Memory B cell (primary cell): ENCODE measurements around the gene KIAA0232.

ENCODE experiments used
- ATAC-seq: fragments of 150-1000 bp; cut with Tn5 transposase; 2 replicates; pipeline ENCODE4 v1.10.0; 2021; ENCODE audit warnings: low read depth, mild to moderate bottlenecking, moderate library complexity
- DNase-seq, 2 donors: peaks; one replicate each; pipeline ENCODE4 v3.0.0; 2022; ENCODE audit warnings: low spot score in 2 of 2
- H3K27ac Mint-ChIP-seq: one replicate; pipeline ENCODE4 v1.8.0; 2022; ENCODE audit warnings: mild to moderate bottlenecking, moderate library complexity, mixed read lengths
- H3K27me3 Mint-ChIP-seq: one replicate; pipeline ENCODE4 v1.8.0; 2022; ENCODE audit warnings: mixed read lengths
- H3K36me3 Mint-ChIP-seq: one replicate; pipeline ENCODE4 v1.8.0; 2022; ENCODE audit warnings: mild to moderate bottlenecking, mixed read lengths
- H3K4me1 Mint-ChIP-seq: one replicate; pipeline ENCODE4 v1.8.0; 2022; ENCODE audit warnings: mixed read lengths
- H3K4me3 Mint-ChIP-seq: one replicate; pipeline ENCODE4 v1.8.0; 2022; ENCODE audit warnings: mild to moderate bottlenecking, moderate library complexity, mixed read lengths
- H3K9me3 Mint-ChIP-seq: one replicate; pipeline ENCODE4 v1.8.0; 2022; ENCODE audit warnings: mixed read lengths

The KIAA0232 gene

DNA sequence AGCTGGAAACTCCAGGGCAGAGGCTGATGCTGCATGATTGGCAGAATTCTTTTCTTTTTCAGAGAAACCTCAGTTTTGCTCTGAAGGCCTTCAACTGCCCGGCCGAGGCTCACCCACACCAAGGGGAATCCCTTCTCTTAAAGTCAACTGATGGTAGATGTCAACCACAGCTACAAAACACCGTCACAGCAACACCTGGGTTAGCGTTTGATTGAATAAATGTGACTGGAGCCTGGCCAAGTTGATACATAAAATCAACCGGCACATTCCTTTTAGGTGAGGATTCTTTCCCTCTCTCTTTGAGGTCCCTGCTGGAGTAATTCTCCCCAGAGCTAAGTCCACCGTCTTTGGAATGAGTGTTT is 15.2 kb upstream of the KIAA0232 start:
- no peak overlapping the region for H3K27ac Mint-ChIP-seq

DNA sequence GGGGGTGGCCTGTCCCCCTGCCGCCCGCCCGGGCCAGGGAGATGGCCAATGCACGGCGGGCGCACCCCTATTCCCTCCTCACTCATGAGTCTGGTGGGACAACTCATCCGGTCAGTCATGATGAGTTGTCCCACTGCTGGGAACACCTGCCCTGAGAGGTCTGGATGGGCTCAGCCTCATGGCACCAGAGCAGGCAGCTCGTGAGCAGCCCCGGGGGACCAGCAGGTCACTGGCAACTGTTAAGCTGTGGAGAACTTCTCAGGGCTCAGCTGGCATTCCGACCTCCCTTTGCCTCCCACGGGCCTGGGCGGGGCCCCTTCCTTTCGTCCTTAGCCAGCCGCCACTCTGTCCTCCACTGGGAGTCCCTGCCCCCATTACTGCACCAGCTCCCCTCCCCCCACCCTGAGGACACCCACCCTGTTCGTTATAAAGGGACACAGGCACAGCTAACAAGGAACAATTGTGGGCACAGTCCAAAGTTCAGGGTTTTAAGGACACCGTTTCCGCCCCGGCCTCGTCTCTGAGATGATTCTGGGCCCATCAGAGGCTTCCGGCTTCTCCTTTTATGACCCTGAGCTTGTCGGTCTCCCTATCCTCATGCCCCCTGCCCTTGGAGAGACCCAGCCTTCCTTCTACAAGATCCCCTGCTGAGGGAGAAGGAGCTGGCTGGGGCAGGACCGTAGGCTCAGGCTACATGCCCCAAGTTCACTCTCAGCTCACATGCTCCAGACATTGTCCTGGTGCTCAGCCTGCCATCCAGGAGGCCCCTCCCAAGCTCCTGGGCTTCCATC is 14.6 kb upstream of the KIAA0232 start:
- Mint-ChIP-seq H3K4me1 (peaks cover 2% of the 10 kb centered on the region), H3K27ac (no peak overlapping the region), H3K9me3 (no peaks in the 10 kb centered on the region), H3K27me3 (peaks cover 23% of the 10 kb centered on the region), H3K4me3 (no peak overlapping the region), H3K36me3 (no peaks in the 10 kb centered on the region)
- DNase-seq (no peak), ATAC-seq (no peak)

More for the DNA sequence above, 15.2 kb upstream of the KIAA0232 start:
- ATAC-seq (no peak), DNase-seq (no peak)
- H3K4me3 Mint-ChIP-seq = no peak overlapping the region
- peaks cover 2% of the 10 kb centered on the region for H3K4me1 Mint-ChIP-seq
- peaks cover 24% of the 10 kb centered on the region for H3K27me3 Mint-ChIP-seq
- no peaks in the 10 kb centered on the region for H3K36me3 Mint-ChIP-seq
- no peaks in the 10 kb centered on the region for H3K9me3 Mint-ChIP-seq

DNA sequence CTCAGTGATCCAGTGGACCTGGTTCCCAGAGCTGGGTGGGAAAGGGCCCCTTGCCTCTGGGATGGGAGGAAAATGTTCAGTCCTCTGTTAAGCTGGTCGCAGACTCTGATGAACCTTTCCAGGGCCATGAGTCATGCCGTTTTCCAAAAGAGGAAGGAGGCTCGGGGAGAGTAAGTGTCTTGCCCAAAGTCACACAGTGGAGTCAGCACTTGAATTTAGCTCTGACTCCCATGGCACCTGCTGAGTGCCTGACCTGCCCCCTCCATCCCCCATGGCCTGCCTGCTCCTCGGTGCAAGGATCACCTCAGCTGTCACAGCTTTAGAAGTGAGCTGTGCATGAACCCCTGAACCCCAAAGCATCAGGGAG is 14.0 kb upstream of the KIAA0232 start:
- ATAC-seq = no peak
- Mint-ChIP-seq H3K27me3 (peaks cover 20% of the 10 kb centered on the region), H3K9me3 (no peaks in the 10 kb centered on the region), H3K4me3 (no peak overlapping the region), H3K36me3 (no peaks in the 10 kb centered on the region), H3K4me1 (peaks cover 2% of the 10 kb centered on the region), H3K27ac (no peak overlapping the region)
- no peak for DNase-seq

DNA sequence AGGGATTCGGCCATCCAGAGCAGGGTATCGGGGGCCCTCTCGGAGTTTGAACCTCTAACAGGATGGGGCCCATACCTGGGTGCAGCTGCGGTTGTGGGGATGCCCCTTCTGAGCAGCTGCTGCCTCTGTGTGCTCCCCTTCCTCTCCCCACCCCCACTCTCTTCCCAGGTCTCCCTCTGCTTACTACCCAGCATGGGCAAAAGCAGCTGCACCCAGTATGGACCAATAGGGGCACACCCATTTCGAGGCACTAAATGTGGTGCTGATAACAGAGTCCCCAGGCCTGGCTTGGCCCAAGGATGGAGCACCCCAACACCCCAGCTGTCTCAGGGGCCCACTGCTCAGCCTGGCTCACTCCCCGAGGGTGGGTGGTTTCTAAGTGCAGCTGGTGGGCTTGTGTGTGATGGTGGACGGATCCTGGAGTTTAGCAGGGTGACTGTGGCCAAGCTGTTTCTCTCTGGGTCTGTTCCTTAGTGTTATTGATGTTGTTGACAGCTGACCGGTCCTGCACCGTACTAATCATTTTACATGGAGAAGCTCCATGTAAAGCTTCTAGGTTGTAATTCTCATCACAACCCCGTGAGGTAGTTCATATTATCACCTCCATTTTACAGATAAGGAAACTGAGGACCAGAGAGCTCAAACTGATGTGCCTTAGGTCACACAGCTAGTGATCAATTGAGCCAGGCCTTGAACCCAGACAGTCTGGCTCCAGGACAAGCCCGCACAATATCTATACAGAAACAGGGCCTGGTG is 13.1 kb upstream of the KIAA0232 start:
- DNase-seq = no peak
- H3K4me3 Mint-ChIP-seq = no peak overlapping the region
- no peak overlapping the region for H3K27ac Mint-ChIP-seq
- peaks cover 15% of the 10 kb centered on the region for H3K27me3 Mint-ChIP-seq
- H3K4me1 Mint-ChIP-seq = peaks cover 2% of the 10 kb centered on the region
- no peaks in the 10 kb centered on the region for H3K9me3 Mint-ChIP-seq
- no peaks in the 10 kb centered on the region for H3K36me3 Mint-ChIP-seq
- ATAC-seq = peak; percentile 45

DNA sequence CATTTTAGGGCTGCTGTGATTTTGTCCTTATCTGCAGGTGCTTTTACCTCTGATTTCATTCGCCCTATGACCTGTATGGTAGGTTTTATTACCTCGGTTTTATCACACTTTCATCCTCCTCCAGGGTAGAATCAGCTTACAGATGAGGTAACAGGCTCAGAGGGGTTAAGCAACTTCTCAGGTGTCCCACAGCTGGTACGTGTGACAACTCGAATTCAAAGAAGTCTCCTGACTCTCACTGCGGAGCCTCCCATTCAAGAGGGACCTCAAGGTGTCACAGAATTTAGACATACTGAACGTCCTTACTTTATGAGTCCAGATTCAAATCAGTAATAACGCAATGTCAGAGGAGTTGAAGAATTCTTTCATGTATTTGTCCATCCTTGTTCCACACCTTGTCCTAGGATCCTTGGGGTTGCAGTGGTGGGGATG is 12.5 kb upstream of the KIAA0232 start:
- Mint-ChIP-seq H3K27ac (no peak overlapping the region), H3K36me3 (no peaks in the 10 kb centered on the region), H3K4me1 (peaks cover 2% of the 10 kb centered on the region), H3K9me3 (no peaks in the 10 kb centered on the region), H3K4me3 (no peak overlapping the region), H3K27me3 (peaks cover 15% of the 10 kb centered on the region)
- ATAC-seq (no peak), DNase-seq (no peak)

DNA sequence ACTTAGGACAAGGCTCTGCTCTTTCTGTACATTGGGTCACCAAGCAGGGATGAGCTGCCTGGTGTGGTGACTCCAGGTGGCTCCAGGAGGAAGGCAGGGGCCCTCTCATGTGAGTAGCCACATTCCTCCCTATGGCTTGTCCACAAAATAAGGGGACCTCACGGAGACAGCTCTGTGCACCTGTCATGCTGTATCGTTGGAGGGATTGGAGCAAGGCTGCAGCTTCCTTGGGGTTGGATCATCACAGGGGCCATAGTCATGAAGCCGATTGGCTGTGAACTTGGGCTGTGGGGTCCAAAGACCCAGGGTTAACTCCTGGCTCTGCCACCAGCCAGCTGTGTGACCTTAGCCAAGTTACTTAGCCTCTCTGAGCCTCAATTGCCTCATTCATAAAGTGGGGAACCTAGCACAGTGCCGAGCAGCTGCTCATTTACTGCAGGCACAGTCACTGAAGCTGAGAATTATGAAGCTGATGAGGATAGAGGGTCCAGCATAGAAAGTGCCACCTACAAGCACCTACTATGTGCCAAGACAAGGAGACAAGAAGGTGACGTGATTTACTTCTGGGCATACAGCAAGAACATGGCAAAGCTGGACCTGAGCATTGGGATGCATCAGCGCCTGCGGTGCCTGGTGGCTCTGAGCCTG is 11.8 kb upstream of the KIAA0232 start:
- ATAC-seq = no peak
- Mint-ChIP-seq H3K27me3 (peaks cover 13% of the 10 kb centered on the region), H3K27ac (no peak overlapping the region), H3K36me3 (no peaks in the 10 kb centered on the region), H3K4me3 (no peak overlapping the region), H3K9me3 (no peaks in the 10 kb centered on the region), H3K4me1 (peaks cover 2% of the 10 kb centered on the region)
- DNase-seq = no peak

DNA sequence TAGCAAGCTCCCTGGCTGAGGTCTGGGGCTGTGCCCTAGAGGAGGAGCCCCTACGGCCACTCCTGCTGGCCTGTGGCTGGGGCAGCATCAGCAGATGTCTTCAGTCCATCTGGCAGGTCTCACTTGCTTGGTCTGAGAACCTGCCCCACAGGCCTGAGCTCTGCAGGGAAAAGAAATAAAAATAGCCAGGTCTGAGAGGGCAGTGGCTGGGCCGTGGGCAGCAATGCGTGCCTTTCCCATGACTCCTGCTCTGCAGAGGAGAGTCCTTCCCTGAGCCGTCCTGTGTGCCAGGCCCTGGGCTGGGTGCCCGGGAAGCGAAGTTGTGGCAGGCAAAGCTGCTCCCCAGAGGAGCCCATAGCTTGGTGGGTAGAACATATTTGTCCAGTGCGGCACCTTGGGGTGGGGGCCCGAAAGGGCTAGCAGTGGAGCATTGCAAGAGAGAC is 11.3 kb upstream of the KIAA0232 start:
- H3K27ac Mint-ChIP-seq = no peak overlapping the region
- no peaks in the 10 kb centered on the region for H3K9me3 Mint-ChIP-seq
- H3K27me3 Mint-ChIP-seq = peaks cover 10% of the 10 kb centered on the region
- ATAC-seq = no peak
- peaks cover 2% of the 10 kb centered on the region for H3K4me1 Mint-ChIP-seq
- no peaks in the 10 kb centered on the region for H3K36me3 Mint-ChIP-seq
- H3K4me3 Mint-ChIP-seq = no peak overlapping the region
- no peak for DNase-seq

DNA sequence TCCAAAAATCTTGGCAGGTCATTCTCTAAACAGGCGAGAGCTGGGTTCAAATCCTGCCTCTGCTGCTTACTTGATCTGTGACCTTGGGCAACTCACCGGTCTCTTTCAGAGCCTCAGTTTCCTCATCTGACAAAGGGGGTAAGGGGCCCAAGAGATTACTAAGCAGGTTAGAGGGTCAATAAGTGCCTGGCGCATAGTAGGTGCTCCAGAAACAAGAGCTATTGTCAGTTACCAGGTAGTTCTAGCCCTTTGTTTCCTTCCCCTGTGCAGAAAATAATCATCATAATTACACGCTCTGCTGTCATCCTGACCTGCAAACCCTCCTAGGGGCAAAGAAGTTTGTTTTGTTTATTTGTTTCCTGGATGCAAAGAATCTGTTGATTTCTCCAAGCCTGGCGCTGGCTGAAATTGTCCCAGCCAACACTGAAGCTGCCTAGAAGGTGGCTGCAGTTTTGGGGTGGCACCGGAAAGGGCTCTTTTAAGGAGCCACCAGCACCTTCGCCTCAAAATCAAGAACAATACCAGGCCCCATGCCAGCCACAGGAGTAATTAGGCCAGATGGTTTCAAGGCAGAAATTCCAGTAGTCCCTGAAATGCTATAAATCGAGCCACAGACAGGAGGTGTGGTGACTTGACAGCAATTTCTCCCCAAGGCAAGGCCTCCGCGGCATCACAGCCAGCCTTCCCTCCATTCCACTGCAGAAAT is 10.2 kb upstream of the KIAA0232 start:
- Mint-ChIP-seq H3K27ac (no peak overlapping the region), H3K4me1 (peaks cover 4% of the 10 kb centered on the region), H3K27me3 (peaks cover 8% of the 10 kb centered on the region), H3K9me3 (no peaks in the 10 kb centered on the region), H3K4me3 (no peak overlapping the region), H3K36me3 (no peaks in the 10 kb centered on the region)
- no peak for DNase-seq
- ATAC-seq = no peak

DNA sequence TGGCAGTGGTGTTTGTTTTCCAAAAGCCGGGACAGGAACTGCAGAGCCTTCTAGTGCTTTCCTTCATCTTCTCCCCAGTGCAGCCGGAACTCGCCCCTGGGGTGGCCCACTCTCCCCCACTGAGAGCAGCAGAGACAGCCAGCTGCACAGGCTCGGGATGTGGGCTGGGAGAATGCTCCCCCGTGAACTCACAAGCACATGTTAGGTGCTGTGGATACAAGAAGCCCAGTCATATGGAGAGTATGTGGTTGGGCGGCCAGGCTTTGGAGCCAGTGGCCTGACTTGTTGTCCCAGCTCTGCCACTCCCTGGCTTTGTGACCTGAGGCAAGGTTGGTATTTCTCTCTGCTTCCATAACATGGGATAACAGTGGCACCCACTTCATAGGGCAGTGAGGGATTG is 9.4 kb upstream of the KIAA0232 start:
- no peak overlapping the region for H3K4me3 Mint-ChIP-seq
- no peak overlapping the region for H3K27ac Mint-ChIP-seq
- peaks cover 8% of the 10 kb centered on the region for H3K27me3 Mint-ChIP-seq
- H3K9me3 Mint-ChIP-seq = no peaks in the 10 kb centered on the region
- DNase-seq (no peak), ATAC-seq (no peak)
- peaks cover 8% of the 10 kb centered on the region for H3K4me1 Mint-ChIP-seq
- H3K36me3 Mint-ChIP-seq = no peaks in the 10 kb centered on the region

DNA sequence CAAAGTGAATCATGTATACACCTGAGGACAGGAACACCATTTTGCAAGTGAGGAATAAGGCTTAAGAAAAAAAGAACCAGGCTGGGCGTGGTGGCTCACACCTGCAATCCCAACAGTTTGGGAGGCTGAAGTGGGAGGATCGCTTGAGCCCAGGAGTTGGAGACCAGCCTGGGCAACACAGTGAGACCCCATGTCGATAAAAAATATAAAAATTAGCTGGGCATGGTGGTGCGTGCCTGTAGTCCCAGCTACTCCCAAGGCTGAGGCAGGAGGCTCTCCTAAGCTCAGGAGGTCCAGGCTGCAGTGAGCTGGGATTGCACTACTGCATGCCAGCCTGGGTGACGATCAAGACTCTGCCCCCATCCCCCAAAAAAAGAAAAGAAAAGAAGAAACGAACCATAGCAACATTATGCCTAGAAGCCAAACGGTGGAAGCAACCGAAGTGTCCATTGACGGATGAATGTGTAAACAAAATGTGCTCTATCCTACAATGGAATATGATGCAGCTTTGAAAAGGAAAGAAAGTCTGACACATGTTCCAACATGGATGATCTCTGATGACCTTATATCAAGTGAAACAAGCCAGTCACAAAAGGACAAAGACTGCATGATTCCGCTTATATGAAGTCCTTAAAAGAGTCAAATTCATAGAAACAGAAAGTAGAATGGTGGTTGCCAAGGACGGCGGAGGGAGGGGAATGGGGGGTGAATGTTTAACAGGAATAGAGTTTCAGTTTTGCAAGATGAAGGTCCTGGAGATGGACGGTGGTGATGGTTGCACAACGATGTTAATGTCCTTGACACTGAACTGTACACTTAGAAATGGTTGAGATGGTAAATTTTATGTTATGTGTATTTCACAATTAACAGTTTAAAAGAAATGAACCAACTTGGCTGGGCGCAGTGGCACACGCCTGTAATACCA is 8.6 kb upstream of the KIAA0232 start:
- Mint-ChIP-seq H3K4me3 (no peak overlapping the region), H3K36me3 (no peaks in the 10 kb centered on the region), H3K4me1 (peaks cover 8% of the 10 kb centered on the region), H3K27ac (no peak overlapping the region), H3K9me3 (no peaks in the 10 kb centered on the region), H3K27me3 (peaks cover 8% of the 10 kb centered on the region)
- ATAC-seq (no peak), DNase-seq (no peak)

DNA sequence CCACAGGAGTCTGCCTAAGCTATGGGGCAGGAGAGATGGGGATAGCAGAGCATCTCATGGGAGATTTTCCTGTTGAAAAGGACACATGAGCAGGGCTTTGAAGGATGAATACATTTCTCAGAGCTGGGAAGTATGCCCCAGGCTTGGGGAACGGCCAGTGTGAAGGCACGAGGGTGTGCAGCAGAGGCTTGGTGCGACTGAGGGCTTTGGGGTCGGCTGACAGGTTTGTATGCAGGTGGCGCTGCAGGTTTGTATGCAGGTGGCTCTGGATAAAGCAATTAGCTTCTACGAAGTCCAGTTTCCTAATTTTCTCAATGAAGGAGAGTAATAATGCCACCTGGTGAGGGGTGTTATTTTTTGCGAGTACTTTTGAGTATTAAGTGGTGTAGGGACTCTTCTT is 6.8 kb upstream of the KIAA0232 start:
- peaks cover 8% of the 10 kb centered on the region for H3K27me3 Mint-ChIP-seq
- H3K4me1 Mint-ChIP-seq = peaks cover 6% of the 10 kb centered on the region
- no peak overlapping the region for H3K27ac Mint-ChIP-seq

DNA sequence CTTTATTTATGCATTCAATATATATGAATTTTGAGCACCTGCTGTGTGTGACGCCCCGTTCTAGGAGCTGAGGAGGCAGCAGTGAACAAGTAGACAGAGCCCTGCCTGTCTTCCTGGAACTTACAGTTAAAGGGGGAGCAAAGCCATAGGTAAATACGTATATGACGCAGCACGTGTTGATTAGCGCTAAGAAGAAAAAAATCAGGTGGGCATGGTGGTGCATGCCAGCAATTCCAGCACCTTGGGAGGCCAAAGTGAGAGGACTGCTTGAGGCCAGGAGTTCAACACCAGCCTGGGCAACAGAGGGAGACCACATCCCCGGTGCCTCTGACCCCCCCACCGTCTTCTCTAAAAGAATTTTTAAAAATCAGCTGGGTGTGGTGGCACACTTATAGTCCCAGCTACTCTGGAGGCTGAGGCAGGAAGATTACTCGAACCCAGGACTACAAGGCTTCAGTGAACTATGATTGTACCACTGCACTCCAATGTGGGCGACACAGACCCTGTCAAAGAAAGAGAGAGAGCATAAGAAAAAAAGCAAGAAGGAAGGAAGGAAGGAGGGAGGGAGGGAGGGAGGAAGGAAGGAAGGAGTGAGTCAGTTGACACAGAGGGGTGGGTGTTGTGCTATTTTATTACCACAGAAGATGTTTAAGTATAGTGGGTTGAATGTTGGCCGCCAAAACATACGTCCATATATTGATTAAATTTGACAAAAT is 5.4 kb upstream of the KIAA0232 start:
- H3K4me1 Mint-ChIP-seq = peaks cover 9% of the 10 kb centered on the region
- no peak for ATAC-seq

More for the DNA sequence above, 6.8 kb upstream of the KIAA0232 start:
- no peaks in the 10 kb centered on the region for H3K9me3 Mint-ChIP-seq
- ATAC-seq = no peak
- DNase-seq = no peak
- H3K4me3 Mint-ChIP-seq = no peak overlapping the region
- no peaks in the 10 kb centered on the region for H3K36me3 Mint-ChIP-seq

More for the DNA sequence above, 5.4 kb upstream of the KIAA0232 start:
- H3K27ac Mint-ChIP-seq = no peak overlapping the region
- no peaks in the 10 kb centered on the region for H3K9me3 Mint-ChIP-seq
- peak overlapping the region; percentile 47 for H3K4me3 Mint-ChIP-seq
- H3K36me3 Mint-ChIP-seq = no peaks in the 10 kb centered on the region
- no peak for DNase-seq
- H3K27me3 Mint-ChIP-seq = peaks cover 3% of the 10 kb centered on the region
